ENCODE results near the gene TCEANC. TPM values are rescaled to one million over a fixed set of nuclear protein-coding genes. Genes with fewer than 3 reads are reported as not detected.

Gene TCEANC
- total RNA-seq, 2 donors from 2014 or later: 1.8 to 3.6 TPM

GRCh38 chrX:13689741-13690211, 36.8 kb downstream of the TCEANC start:
- peaks cover 18% of the 10 kb centered on the region for H3K27me3 Mint-ChIP-seq (ENCODE audit: insufficient read depth)
- no peak for DNase-seq
- Histone ChIP-seq H3K27me3 (ENCODE audit: control insufficient read depth, insufficient read depth, low read length, poor library complexity, severe bottlenecking) (peaks cover 17% of the 10 kb centered on the region), H3K36me3 (ENCODE audit: control insufficient read depth, insufficient read depth, low read length) (no peaks in the 10 kb centered on the region), H3K9ac (ENCODE audit: extremely low read depth, low read length, poor library complexity, severe bottlenecking) (peak overlapping the region; percentile 95), H3K4me3 (ENCODE audit: low read length) (peak overlapping the region; percentile 91), H3K4me1 (ENCODE audit: control insufficient read depth, insufficient read depth, low read length) (no peaks in the 10 kb centered on the region), H3K9me3 (ENCODE audit: control insufficient read depth, low read length) (no peaks in the 10 kb centered on the region), H3K27ac (ENCODE audit: low read depth, low read length) (peak overlapping the region; percentile 80)
- peaks cover 53% of the 10 kb centered on the region for H3K9me3 Mint-ChIP-seq
- peaks cover 19% of the 10 kb centered on the region for H3K4me1 Mint-ChIP-seq
- peak overlapping the region; percentile 90 for H3K27ac Mint-ChIP-seq
- peak overlapping the region; percentile 86 for H3K4me3 Mint-ChIP-seq
- 0 to 1% methylated on average over 8 to 16 of the region's 16 CpGs for WGBS, 2 experiments (ENCODE audit: insufficient coverage in 1 of 2, insufficient read length in 1 of 2)
- no peak for TF ChIP-seq CTCF (conservative IDR thresholded peaks at IDR 0.05)
- no peaks in the 10 kb centered on the region for H3K36me3 Mint-ChIP-seq (ENCODE audit: low read depth)

- WGBS, 2 experiments (ENCODE audit: insufficient coverage in 1 of 2, insufficient read length in 1 of 2): 81% methylated on average over 3 of the region's 3 CpGs; no CpG with 5 or more reads in 1 of the 2 experiments
- no peaks in the 10 kb centered on the region for H3K4me1 ChIP-seq (ENCODE audit: control insufficient read depth, insufficient read depth, low read length)
- peaks cover 19% of the 10 kb centered on the region for H3K4me1 Mint-ChIP-seq
- peaks cover 18% of the 10 kb centered on the region for H3K27me3 Mint-ChIP-seq (ENCODE audit: insufficient read depth)
- peak overlapping the region; percentile 86 for H3K4me3 Mint-ChIP-seq
- H3K36me3 ChIP-seq (ENCODE audit: control insufficient read depth, insufficient read depth, low read length): no peaks in the 10 kb centered on the region
- peaks cover 58% of the 10 kb centered on the region for H3K9me3 Mint-ChIP-seq
- no peaks in the 10 kb centered on the region for H3K9me3 ChIP-seq (ENCODE audit: control insufficient read depth, low read length)
- no peak for DNase-seq
- no peak overlapping the region for H3K9ac ChIP-seq (ENCODE audit: extremely low read depth, low read length, poor library complexity, severe bottlenecking)
- H3K27ac Mint-ChIP-seq: no peak overlapping the region
- H3K27me3 ChIP-seq (ENCODE audit: control insufficient read depth, insufficient read depth, low read length, poor library complexity, severe bottlenecking): peaks cover 17% of the 10 kb centered on the region
- no peaks in the 10 kb centered on the region for H3K36me3 Mint-ChIP-seq (ENCODE audit: low read depth)
- peak; percentile 44 for TF ChIP-seq CTCF (conservative IDR thresholded peaks at IDR 0.05)
- H3K4me3 ChIP-seq (ENCODE audit: low read length): peak overlapping the region; percentile 91
- H3K27ac ChIP-seq (ENCODE audit: low read depth, low read length): no peak overlapping the region
These were observed 37.9 kb downstream of the TCEANC start for GRCh38 chrX:13690836-13691235.

GRCh38 chrX:13691841-13692371, 39.0 kb downstream of the TCEANC start:
- H3K9me3 Mint-ChIP-seq: peaks cover 64% of the 10 kb centered on the region
- peak overlapping the region; percentile 70 for H3K27ac Mint-ChIP-seq
- Histone ChIP-seq H3K4me1 (ENCODE audit: control insufficient read depth, insufficient read depth, low read length) (no peaks in the 10 kb centered on the region), H3K9ac (ENCODE audit: extremely low read depth, low read length, poor library complexity, severe bottlenecking) (no peak overlapping the region), H3K27me3 (ENCODE audit: control insufficient read depth, insufficient read depth, low read length, poor library complexity, severe bottlenecking) (peaks cover 16% of the 10 kb centered on the region), H3K4me3 (ENCODE audit: low read length) (no peak overlapping the region), H3K9me3 (ENCODE audit: control insufficient read depth, low read length) (no peaks in the 10 kb centered on the region), H3K27ac (ENCODE audit: low read depth, low read length) (no peak overlapping the region), H3K36me3 (ENCODE audit: control insufficient read depth, insufficient read depth, low read length) (no peaks in the 10 kb centered on the region)
- H3K36me3 Mint-ChIP-seq (ENCODE audit: low read depth): no peaks in the 10 kb centered on the region
- no peak for DNase-seq
- H3K27me3 Mint-ChIP-seq (ENCODE audit: insufficient read depth): peaks cover 16% of the 10 kb centered on the region
- H3K4me1 Mint-ChIP-seq: peaks cover 19% of the 10 kb centered on the region
- TF ChIP-seq CTCF (conservative IDR thresholded peaks at IDR 0.05): no peak
- 91% methylated on average over 7 of the region's 7 CpGs; no CpG with 5 or more reads in 1 of the 2 experiments for WGBS, 2 experiments (ENCODE audit: insufficient coverage in 1 of 2, insufficient read length in 1 of 2)
- H3K4me3 Mint-ChIP-seq: no peak overlapping the region

Data from endodermal cell (in vitro differentiated cells).